Right lobe of liver (tissue), 4 donors: ENCODE data around the gene PCID2.

Source experiments
- CTCF ChIP-seq, 4 donors: fragments of 200-600 bp in 3 of 4; fragments of 450-650 bp in 1 of 4; IDR thresholded peaks; one replicate each; pipeline versions ENCODE4 v1.5.1 to v1.8.0; 2016 to 2022; ENCODE audit warnings: antibody characterized with exemption in 4 of 4, mild to moderate bottlenecking in 2 of 4
- POLR2A ChIP-seq: fragments of 450-650 bp; IDR thresholded peaks from one replicate; pipeline ENCODE4 v1.6.1; 2017; ENCODE audit warnings: antibody characterized with exemption, mild to moderate bottlenecking
- donor health status: DM: no; HTN: no; CAD: no.
- donor health status: DM: no; HTN: no; CAD: no.
- donor health status: DM: no; HTN: yes; CAD: no.

- TF ChIP-seq CTCF (IDR thresholded peaks at IDR 0.05), result no peak
- TF ChIP-seq POLR2A, result no peak
These were observed 10.9 kb upstream of the PCID2 start for GRCh38 chr13:113219256-113219940.
